ENCODE results near the gene ERMN. TPM values are rescaled to one million over a fixed set of nuclear protein-coding genes. Genes with fewer than 3 reads are reported as not detected.

The ERMN gene
- total RNA-seq, 1 donor = 0.18 TPM

GRCh38 chr2:157339965-157340655, 14.5 kb upstream of the ERMN start:
- DNase-seq (ENCODE audit: low read depth) = no peak
- no peak for TF ChIP-seq CTCF (IDR thresholded peaks at IDR 0.05; ENCODE audit: insufficient read depth, low read length)
- no peak overlapping the region for H3K4me3 ChIP-seq (ENCODE audit: low read depth, low read length)

GRCh38 chr2:157337978-157338377, 12.4 kb upstream of the ERMN start:
- H3K4me3 ChIP-seq (ENCODE audit: low read depth, low read length) = no peak overlapping the region
- no peak for TF ChIP-seq CTCF (IDR thresholded peaks at IDR 0.05; ENCODE audit: insufficient read depth, low read length)
- DNase-seq (ENCODE audit: low read depth) = no peak

- DNase-seq (ENCODE audit: low read depth) = peak; percentile 56
- TF ChIP-seq CTCF (IDR thresholded peaks at IDR 0.05; ENCODE audit: insufficient read depth, low read length) = peak; percentile 60
- H3K4me3 ChIP-seq (ENCODE audit: low read depth, low read length) = no peak overlapping the region
Observed at GRCh38 chr2:157336137-157337010, 10.8 kb upstream of the ERMN start.

GRCh38 chr2:157334797-157335196, 9.2 kb upstream of the ERMN start:
- no peak for DNase-seq (ENCODE audit: low read depth)
- TF ChIP-seq CTCF (IDR thresholded peaks at IDR 0.05; ENCODE audit: insufficient read depth, low read length) = no peak
- H3K4me3 ChIP-seq (ENCODE audit: low read depth, low read length) = no peak overlapping the region

GRCh38 chr2:157334335-157334734, 8.7 kb upstream of the ERMN start:
- DNase-seq (ENCODE audit: low read depth) = no peak
- H3K4me3 ChIP-seq (ENCODE audit: low read depth, low read length) = no peak overlapping the region
- no peak for TF ChIP-seq CTCF (IDR thresholded peaks at IDR 0.05; ENCODE audit: insufficient read depth, low read length)

- TF ChIP-seq CTCF (IDR thresholded peaks at IDR 0.05; ENCODE audit: insufficient read depth, low read length) = no peak
- H3K4me3 ChIP-seq (ENCODE audit: low read depth, low read length) = no peak overlapping the region
- DNase-seq (ENCODE audit: low read depth) = no peak
Observed at GRCh38 chr2:157333304-157334047, 7.9 kb upstream of the ERMN start.

All from fibroblast of the aortic adventitia (primary cell).